Retinal pigment epithelial cell (primary cell): ENCODE results near the gene HPS1.
A peak's percentile ranks its signal among the peaks of the same experiment; 100 is the strongest.

Experiments
- DNase-seq: peaks from one replicate; pipeline ENCODE4 v3.0.0-alpha.2; 2010; ENCODE audit warnings: low read depth
- H3K4me3 ChIP-seq: 2 replicates; pipeline ENCODE4 v1.5.1; 2011; ENCODE audit warnings: mild to moderate bottlenecking, low read length, control low read depth, moderate library complexity
- TF ChIP-seq, protein P1 (sequence below): conservative IDR thresholded peaks from 2 replicates; pipeline ENCODE4 v1.5.1; 2011; ENCODE audit warnings: low read depth, low read length, control low read depth, inconsistent platforms

HPS1 gene

DNA sequence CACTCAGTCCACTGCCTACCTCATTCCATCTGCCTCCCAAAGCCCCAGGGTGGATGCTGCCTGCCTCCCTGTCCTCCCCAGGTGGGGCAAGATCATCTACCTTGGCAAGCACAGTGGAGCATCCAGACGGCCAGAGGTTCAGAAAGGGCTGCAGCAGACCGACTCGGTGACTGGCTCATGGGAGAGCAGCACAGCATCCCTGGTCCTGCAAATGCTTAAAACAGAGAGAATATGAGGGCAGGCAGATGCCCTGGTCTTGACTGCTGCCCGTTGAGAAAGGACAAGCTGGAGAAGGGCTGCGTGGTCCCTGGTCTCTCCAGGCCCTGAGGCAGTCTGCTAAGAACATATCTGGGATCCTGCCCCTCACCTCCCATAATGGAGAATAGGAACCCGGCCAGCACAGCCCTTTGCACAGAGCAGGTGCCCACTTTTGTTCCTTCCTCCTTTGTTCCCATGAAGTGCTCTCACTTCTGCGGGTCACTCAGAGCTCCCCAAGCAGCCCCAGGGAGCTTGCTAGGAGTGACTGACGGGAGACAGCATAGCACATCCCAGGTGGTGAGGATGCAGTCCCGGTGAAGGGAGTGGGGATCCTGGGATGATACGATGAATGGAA, 1.4 kb downstream of the HPS1 start:
- DNase-seq, result no peak
- peak overlapping the region; percentile 81 for H3K4me3 ChIP-seq
- TF ChIP-seq, protein P1, sequence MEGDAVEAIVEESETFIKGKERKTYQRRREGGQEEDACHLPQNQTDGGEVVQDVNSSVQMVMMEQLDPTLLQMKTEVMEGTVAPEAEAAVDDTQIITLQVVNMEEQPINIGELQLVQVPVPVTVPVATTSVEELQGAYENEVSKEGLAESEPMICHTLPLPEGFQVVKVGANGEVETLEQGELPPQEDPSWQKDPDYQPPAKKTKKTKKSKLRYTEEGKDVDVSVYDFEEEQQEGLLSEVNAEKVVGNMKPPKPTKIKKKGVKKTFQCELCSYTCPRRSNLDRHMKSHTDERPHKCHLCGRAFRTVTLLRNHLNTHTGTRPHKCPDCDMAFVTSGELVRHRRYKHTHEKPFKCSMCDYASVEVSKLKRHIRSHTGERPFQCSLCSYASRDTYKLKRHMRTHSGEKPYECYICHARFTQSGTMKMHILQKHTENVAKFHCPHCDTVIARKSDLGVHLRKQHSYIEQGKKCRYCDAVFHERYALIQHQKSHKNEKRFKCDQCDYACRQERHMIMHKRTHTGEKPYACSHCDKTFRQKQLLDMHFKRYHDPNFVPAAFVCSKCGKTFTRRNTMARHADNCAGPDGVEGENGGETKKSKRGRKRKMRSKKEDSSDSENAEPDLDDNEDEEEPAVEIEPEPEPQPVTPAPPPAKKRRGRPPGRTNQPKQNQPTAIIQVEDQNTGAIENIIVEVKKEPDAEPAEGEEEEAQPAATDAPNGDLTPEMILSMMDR, result no peak

DNA sequence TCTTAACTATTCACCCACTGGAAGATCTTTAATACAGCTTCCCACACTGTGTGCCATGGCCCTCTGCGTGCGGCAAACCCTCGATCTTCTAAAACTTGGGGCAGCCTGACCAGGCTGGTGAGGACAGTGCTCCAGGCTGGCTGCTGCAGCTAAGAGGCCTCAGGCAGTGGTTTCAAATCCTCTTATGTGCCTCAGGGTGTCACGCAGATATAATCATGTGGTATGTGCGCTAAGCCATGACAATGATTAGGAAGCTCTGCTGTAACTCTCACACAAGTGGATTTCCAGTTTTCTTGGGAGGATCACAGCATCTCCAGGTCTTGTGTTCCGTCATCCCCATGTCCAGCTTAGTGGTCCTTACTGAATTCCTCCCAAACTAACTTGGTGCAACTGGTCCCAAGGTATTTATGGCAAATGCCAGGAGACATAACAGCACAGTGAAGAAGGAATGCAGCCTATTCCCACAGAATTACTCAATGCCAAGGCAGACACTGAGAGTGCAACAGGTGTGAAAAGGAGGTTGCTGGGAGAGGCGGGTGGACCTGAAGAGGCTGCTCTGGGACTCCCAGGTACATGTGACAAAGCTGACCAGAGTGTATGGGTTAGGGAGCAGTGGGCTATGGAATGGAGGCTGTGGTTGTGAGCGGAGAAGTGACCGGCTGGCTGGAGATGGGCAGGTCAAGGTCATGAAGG, 2.3 kb downstream of the HPS1 start:
- no peak overlapping the region for H3K4me3 ChIP-seq
- TF ChIP-seq, protein P1, result no peak
- DNase-seq, result peak; percentile 34

DNA sequence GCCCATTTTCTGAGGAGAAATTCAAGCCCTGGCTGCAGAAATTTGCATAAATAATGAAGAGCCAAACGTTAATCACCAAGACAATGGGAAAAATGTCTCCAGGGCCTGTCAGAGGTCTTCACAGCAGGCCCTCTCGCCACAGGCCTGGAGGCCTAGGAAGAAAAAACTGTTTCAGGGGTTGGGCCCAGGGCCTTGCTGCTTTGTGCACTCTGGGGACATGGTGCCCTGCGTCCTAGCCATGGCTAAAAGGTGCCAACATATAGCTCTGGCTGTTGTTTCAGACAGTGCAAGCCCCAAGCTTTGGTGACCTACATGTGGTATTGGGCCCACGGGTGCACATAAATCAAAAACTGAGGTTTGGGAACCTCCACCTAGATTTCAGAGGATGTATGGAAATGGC, 8.0 kb downstream of the HPS1 start:
- no peak overlapping the region for H3K4me3 ChIP-seq
- no peak for DNase-seq
- TF ChIP-seq, protein P1, result no peak

DNA sequence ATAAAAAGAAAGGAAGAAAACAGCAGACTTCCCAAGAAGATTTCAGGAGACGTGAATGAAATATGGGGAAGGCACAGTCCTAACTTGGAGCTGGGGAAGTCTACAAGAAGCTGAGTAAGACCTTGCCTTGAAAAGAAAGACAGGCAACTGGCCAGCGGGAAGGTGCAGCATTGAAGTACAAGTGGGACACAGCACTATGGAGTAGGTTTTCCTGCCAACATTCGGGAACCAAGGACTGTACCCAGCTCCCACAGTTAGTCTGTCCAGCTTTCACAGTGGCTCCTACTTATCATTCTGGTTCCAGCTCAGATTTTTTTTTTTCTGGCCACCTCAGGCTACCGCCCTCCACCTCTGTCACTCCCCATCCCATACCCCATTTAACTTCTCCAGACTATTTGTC, 10.0 kb downstream of the HPS1 start:
- TF ChIP-seq, protein P1, result no peak
- no peak overlapping the region for H3K4me3 ChIP-seq
- DNase-seq, result no peak

DNA sequence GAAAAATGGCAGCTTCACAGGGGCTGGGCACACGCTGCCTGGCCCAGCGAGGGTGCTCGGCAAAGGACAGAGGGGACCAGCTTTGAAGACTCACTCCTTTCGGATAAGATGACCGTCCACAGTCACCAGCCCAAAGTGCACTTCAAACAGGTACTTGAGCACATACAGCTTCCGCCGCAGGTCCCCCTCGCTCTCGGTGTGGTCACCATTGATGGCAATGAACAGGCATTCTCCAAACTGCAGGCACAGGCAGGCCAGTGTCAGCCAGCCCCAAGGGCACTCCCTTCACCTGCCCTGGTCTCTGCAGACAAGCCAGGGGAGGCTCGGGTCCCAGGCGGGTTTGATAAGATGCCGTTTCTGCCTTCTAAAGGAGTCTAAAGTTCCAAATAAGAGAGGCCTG, 11.6 kb downstream of the HPS1 start:
- DNase-seq, result no peak
- TF ChIP-seq, protein P1, result no peak

DNA sequence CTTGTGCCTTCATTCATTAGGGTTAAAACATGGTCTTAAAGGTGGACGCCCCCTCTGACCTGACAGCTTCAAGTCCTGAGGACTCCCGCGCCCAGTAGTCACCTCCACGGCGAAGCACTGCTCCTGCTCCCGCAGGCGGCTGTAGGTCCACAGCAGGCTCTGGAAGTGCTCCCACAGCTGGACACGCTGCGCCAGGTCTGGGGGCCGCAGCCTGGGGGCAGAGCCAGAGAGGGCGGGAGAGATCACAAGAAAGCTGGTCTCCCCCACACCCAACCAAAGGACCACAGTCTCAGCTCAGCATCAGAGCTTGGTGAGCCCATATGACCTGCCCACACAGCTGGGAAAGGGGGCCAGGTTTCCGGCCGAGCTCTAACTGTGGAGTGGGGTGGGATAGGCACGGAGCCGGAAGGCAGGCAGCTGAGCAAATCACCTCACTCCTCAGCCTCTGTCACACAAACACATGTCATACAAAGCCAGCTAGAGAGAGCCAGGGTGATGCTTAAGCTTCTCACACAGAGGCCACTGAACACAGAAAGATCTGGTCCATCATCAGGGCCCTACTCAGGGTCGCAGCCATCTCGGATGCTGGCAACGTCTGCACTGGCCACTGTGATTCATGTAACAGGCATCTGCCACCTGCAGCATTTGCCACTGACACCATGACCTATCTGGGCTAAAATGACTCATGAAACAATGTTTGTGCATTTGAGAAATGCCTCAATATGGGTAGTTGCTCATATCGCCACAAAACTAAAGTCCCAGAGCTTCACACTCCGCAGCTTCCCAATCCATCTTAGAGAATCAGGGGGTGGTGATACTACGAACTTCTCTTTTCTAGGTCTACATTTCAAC, 12.6 kb downstream of the HPS1 start:
- no peak overlapping the region for H3K4me3 ChIP-seq
- TF ChIP-seq, protein P1, result no peak
- DNase-seq, result no peak

More for the DNA sequence above, 11.6 kb downstream of the HPS1 start:
- H3K4me3 ChIP-seq, result no peak overlapping the region

DNA sequence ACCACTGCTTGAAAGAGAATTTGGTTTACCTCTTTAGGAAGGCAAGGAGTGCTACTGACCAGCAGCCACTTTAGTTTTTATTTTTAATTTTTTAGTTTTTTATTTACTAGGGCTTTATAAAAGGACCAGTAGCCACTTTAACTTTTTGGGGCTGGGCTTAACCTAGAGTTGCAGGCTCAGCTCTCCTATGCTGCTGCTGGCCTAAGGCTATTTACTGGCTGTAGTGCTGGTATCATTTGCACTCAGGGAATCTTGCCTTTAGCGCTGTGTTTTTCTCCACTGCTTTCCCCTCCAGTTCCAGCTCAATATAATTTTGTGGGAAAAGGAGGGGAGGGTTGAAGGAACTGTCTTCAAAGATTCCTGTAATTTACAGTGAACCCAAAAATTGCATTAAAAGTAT, 13.4 kb downstream of the HPS1 start:
- TF ChIP-seq, protein P1, result no peak
- DNase-seq, result no peak
- H3K4me3 ChIP-seq, result no peak overlapping the region
